Activated T-cell treated with anti-CD3 and anti-CD28 coated beads, Interleukin-2, amount 50 U/mL, for 24 hours (primary cell): ENCODE measurements around the gene SRSF12.

Source experiments
- DNase-seq: peaks from one replicate; pipeline ENCODE4 v3.0.0-alpha.2; 2020
- H3K27ac Mint-ChIP-seq: 2 replicates; pipeline ENCODE4 v1.8.0; 2020; ENCODE audit warnings: mild to moderate bottlenecking, mixed read lengths
- H3K27me3 Mint-ChIP-seq: 2 replicates; pipeline ENCODE4 v1.8.0; 2020; ENCODE audit warnings: mixed read lengths
- H3K36me3 Mint-ChIP-seq: 2 replicates; pipeline ENCODE4 v1.8.0; 2020; ENCODE audit warnings: low read depth, mixed read lengths
- H3K4me1 Mint-ChIP-seq: 2 replicates; pipeline ENCODE4 v1.8.0; 2020; ENCODE audit warnings: low read depth, mixed read lengths
- H3K4me3 Mint-ChIP-seq: 2 replicates; pipeline ENCODE4 v1.8.0; 2020; ENCODE audit warnings: mild to moderate bottlenecking, moderate library complexity, mixed read lengths
- H3K9me3 Mint-ChIP-seq: 2 replicates; pipeline ENCODE4 v1.8.0; 2020; ENCODE audit warnings: mixed read lengths

Gene SRSF12

DNA sequence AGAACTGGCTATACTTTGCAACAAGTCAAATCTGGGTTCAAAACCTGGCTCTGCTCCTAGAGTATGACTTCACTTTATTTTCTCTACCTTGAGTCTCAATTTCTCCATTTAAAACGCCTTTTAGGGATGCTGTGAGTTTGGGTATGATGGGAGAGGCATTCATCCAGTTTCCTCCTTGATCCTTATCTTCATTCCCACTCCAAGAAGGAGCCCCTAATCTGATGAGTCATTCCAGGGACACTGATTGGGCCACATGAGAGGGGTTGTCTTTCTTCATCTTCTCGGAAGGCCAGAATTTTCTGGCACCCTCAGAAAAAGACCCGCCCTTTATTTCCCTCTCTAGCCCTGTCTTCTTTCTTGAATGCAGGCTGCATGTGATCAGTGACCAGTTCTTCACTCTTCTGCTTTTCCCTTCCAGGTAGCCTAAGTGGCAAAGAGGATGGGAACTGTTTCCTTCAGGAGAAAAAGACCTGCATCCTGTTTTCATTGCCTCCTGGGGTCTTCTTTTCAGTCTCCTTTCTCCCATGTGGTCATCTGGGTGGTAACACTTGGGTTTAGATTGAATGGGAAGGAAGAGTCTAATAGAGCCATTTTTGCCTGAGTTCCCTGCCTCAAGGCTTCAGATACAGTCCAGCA, 69.5 kb downstream of the SRSF12 start:
- no peaks in the 10 kb centered on the region for H3K9me3 Mint-ChIP-seq
- H3K4me3 Mint-ChIP-seq = no peak overlapping the region
- H3K36me3 Mint-ChIP-seq = no peaks in the 10 kb centered on the region
- DNase-seq = no peak
- peaks cover 20% of the 10 kb centered on the region for H3K4me1 Mint-ChIP-seq
- no peak overlapping the region for H3K27ac Mint-ChIP-seq
- no peaks in the 10 kb centered on the region for H3K27me3 Mint-ChIP-seq

DNA sequence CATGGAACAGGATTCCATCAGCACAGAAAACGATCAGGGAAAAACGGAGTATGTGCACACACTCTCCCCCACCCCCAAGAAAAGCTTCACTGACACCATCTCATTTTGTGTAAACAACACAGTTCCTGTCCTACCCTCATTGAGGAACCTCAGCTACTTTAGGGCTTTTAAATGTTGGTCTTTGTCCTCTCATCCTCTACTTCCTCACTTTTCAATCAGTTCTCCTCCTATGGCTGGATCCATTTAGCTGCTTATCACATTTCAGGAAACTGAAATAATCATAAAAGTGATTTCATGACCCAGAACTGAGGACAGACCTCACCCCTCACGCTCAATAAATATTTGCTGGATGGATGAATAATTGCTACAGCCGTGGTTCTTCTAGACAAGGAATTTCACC, 70.4 kb downstream of the SRSF12 start:
- peaks cover 25% of the 10 kb centered on the region for H3K4me1 Mint-ChIP-seq
- no peak for DNase-seq
- no peaks in the 10 kb centered on the region for H3K9me3 Mint-ChIP-seq
- H3K36me3 Mint-ChIP-seq = no peaks in the 10 kb centered on the region
- no peak overlapping the region for H3K27ac Mint-ChIP-seq
- H3K27me3 Mint-ChIP-seq = no peaks in the 10 kb centered on the region
- H3K4me3 Mint-ChIP-seq = no peak overlapping the region
